CD4-positive, alpha-beta T cell (primary cell): ENCODE data around the gene CDK16. TPM values are rescaled to one million over a fixed set of nuclear protein-coding genes. Genes with fewer than 3 reads are reported as not detected.

ENCODE experiments used
- ATAC-seq: fragments of 200-7000 bp; cut with Tn5 transposase; one replicate; pipeline ENCODE4 v1.10.0; 2022; ENCODE audit warnings: mild to moderate bottlenecking; ENCODE audit not compliant: poor library complexity
- CTCF ChIA-PET: fragments of 350-600 bp; sonication (Branson Sonifier 250); formaldehyde crosslinking; loops from one replicate; lab custom pipeline; 2021; ENCODE audit warnings: antibody characterized with exemption, inconsistent platforms; lab: Charles Lee
- POLR2A ChIA-PET: fragments of 350-600 bp; sonication (Branson Sonifier 250); formaldehyde crosslinking; loops from one replicate; lab custom pipeline; 2021; ENCODE audit warnings: antibody characterized with exemption, inconsistent platforms; lab: Charles Lee
- DNase-seq, 14 experiments: peaks; one replicate each; pipeline ENCODE4 v3.0.0-alpha.2; 2013 to 2020; ENCODE audit warnings: mixed read lengths in 2 of 14
- H3K27ac ChIP-seq, 2 donors: one replicate each; pipeline versions ENCODE4 v1.5.1 to v1.7.0; 2013; ENCODE audit warnings: low read length in 2 of 2, low read depth in 1 of 2, mild to moderate bottlenecking in 1 of 2
- H3K27me3 ChIP-seq, 2 experiments: 1 replicate in 1 of 2; 2 replicates in 1 of 2; pipeline versions ENCODE4 v1.6.1 to v1.7.0; 2013; ENCODE audit warnings: low read length in 2 of 2, control low read depth in 1 of 2, mild to moderate bottlenecking in 1 of 2, moderate library complexity in 1 of 2; ENCODE audit not compliant: insufficient read depth in 2 of 2, control insufficient read depth in 1 of 2
- H3K36me3 ChIP-seq: one replicate; pipeline ENCODE4 v1.6.1; 2013; ENCODE audit warnings: low read length, control low read depth; ENCODE audit not compliant: insufficient read depth
- H3K4me1 ChIP-seq: one replicate; pipeline ENCODE4 v1.6.1; 2013; ENCODE audit warnings: low read length, control low read depth; ENCODE audit not compliant: insufficient read depth
- H3K4me3 ChIP-seq: one replicate; pipeline ENCODE4 v1.5.1; 2013; ENCODE audit warnings: mild to moderate bottlenecking, low read length, moderate library complexity
- H3K9me3 ChIP-seq, 2 experiments: 1 replicate in 1 of 2; 2 replicates in 1 of 2; pipeline versions ENCODE4 v1.6.1 to v1.7.0; 2013; ENCODE audit warnings: low read length in 2 of 2, mild to moderate bottlenecking in 2 of 2, control low read depth in 1 of 2, moderate library complexity in 1 of 2; ENCODE audit not compliant: control insufficient read depth in 1 of 2, insufficient read depth in 1 of 2
- H3K27ac Mint-ChIP-seq: one replicate; pipeline ENCODE4 v1.8.0; 2020; ENCODE audit warnings: mixed read lengths
- H3K27me3 Mint-ChIP-seq: one replicate; pipeline ENCODE4 v1.8.0; 2021; ENCODE audit warnings: mixed read lengths
- H3K36me3 Mint-ChIP-seq: one replicate; pipeline ENCODE4 v1.8.0; 2021; ENCODE audit warnings: low read depth, mixed read lengths
- H3K4me1 Mint-ChIP-seq: one replicate; pipeline ENCODE4 v1.8.0; 2021; ENCODE audit warnings: low read depth, mixed read lengths
- H3K4me3 Mint-ChIP-seq: one replicate; pipeline ENCODE4 v1.8.0; 2020; ENCODE audit warnings: mild to moderate bottlenecking, mixed read lengths
- H3K9me3 Mint-ChIP-seq: one replicate; pipeline ENCODE4 v1.8.0; 2020; ENCODE audit warnings: mixed read lengths
- intact Hi-C, 2 experiments: fragments of 100-400 bp; cut with DNase I in 1 of 2; cut with micrococcal nuclease in 1 of 2; formaldehyde crosslinking; loops; one replicate each; pipeline versions ENCODE4 v1.15.1 to v1.9.0; 2023 to 2025; cut with DNase I, micrococcal nuclease
- total RNA-seq, 174 experiments: library from RNA in 2 of 174; stranded (reverse) in 2 of 174; gene quantifications; one replicate each; pipeline ENCODE4 v1.2.3 and lab custom pipeline; 2021 to 2026
- TF ChIP-seq, protein P1 (sequence below): fragments of 200-600 bp; IDR thresholded peaks from one replicate; pipeline ENCODE4 v1.8.0; 2022; ENCODE audit warnings: antibody characterized with exemption, mild to moderate bottlenecking

CDK16 gene
- total RNA-seq, 2 experiments from 2014 or later = 182 to 190 TPM

DNA sequence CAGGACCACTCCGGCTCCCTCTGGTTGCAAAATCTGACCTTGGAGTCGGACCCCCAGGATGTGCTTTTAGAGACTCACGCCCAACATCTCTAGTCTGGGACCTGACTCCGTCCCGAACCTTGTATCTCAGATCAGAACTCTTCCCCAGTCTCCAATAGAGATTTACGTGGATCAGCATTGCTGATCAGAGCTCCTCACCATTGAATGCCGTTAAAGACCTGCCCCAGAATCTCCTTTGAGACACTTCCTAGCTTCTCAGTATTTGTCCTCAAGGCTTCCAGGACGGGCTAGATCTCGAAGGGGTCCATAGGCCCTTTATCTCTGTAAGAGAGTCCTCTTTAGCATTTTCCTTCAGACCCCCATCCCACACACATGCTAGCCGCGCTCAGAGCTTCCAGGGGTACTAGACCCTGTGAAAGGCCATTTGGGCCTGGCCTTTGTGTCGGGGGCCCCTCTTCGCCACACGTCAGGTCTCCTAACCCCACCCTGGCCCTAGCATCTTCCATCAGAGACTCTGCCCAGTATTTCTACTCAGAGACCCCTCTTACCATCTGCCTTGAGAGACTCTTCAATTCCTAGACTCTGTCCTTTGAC is 24.2 kb upstream of the CDK16 start:
- Histone ChIP-seq H3K4me3 (peak overlapping the region; percentile 78), H3K9me3 (no peaks in the 10 kb centered on the region), H3K27ac (peak overlapping the region; percentile 83 to 88), H3K4me1 (peaks cover 70% of the 10 kb centered on the region), H3K27me3 (no peaks in the 10 kb centered on the region), H3K36me3 (peaks cover 21% of the 10 kb centered on the region)
- Mint-ChIP-seq H3K27ac (peak overlapping the region; percentile 92), H3K9me3 (no peaks in the 10 kb centered on the region), H3K4me1 (peaks cover 71% of the 10 kb centered on the region), H3K27me3 (no peaks in the 10 kb centered on the region), H3K36me3 (peaks cover 48% of the 10 kb centered on the region), H3K4me3 (peak overlapping the region; percentile 99)
- ATAC-seq (no peak), DNase-seq (peak in 1 of 14 experiments; percentile 7)
- ChIA-PET CTCF (interaction anchor here (0.6 to 2.5 kb wide), 3 partner anchors 190 to 1921 kb away, joined by 3 to 12 read pairs (median 9); no protein-coding TSS in a partner anchor), POLR2A (interaction anchor here (0.8 to 1.8 kb wide), 7 partner anchors 24 to 362 kb away, joined by 3 to 14 read pairs (median 4); partner anchors contain the start of genes CDK16, NDUFB11, RBM10 and USP11)
- TF ChIP-seq, protein P1, sequence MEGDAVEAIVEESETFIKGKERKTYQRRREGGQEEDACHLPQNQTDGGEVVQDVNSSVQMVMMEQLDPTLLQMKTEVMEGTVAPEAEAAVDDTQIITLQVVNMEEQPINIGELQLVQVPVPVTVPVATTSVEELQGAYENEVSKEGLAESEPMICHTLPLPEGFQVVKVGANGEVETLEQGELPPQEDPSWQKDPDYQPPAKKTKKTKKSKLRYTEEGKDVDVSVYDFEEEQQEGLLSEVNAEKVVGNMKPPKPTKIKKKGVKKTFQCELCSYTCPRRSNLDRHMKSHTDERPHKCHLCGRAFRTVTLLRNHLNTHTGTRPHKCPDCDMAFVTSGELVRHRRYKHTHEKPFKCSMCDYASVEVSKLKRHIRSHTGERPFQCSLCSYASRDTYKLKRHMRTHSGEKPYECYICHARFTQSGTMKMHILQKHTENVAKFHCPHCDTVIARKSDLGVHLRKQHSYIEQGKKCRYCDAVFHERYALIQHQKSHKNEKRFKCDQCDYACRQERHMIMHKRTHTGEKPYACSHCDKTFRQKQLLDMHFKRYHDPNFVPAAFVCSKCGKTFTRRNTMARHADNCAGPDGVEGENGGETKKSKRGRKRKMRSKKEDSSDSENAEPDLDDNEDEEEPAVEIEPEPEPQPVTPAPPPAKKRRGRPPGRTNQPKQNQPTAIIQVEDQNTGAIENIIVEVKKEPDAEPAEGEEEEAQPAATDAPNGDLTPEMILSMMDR = no peak
- intact Hi-C loops = loop anchor here (1.0 to 10.0 kb wide), 5 partner anchors 39 to 831 kb away; partner anchors contain the start of genes USP11 (in 1 of the 2) and ZNF41 (in 1 of the 2)

DNA sequence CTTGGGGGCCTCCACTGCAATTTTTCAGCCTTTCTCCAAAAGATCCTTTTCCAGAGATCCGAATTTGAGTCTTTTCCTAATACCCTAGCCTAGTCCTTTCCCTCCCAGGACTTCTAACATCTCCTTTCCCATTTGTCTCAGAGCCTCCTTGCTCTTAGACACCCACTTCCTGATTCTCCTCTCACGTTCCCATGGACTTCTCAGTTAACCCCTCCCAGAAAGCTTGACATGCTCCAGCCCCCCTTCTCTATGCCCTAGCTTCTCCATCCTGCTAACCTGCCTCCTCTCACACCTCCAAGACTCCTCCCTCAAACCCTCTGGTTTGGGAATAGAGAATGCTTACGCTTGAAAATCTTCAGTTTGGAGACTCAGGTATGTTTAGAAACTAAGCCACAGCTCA is 22.4 kb upstream of the CDK16 start:
- no peak overlapping the region for H3K27ac ChIP-seq
- peaks cover 37% of the 10 kb centered on the region for H3K36me3 ChIP-seq
- Mint-ChIP-seq H3K9me3 (no peaks in the 10 kb centered on the region), H3K27ac (peak overlapping the region; percentile 92), H3K36me3 (peaks cover 63% of the 10 kb centered on the region), H3K27me3 (no peaks in the 10 kb centered on the region), H3K4me3 (peak overlapping the region; percentile 99), H3K4me1 (peaks cover 63% of the 10 kb centered on the region)
- no peak overlapping the region for H3K4me3 ChIP-seq
- intact Hi-C loops = loop anchor here in 1 of 2 experiments (2.0 to 10.0 kb wide), 4 partner anchors 21 to 829 kb away; partner anchors contain the start of gene ZNF41
- TF ChIP-seq, protein P1 = no peak
- no peaks in the 10 kb centered on the region for H3K27me3 ChIP-seq
- ChIA-PET POLR2A (interaction anchor here (1.0 kb wide), 1 partner anchor 22 kb away, joined by 3 read pairs; no protein-coding TSS in a partner anchor), CTCF (no interaction called here)
- DNase-seq (no peak), ATAC-seq (no peak)
- peaks cover 63% of the 10 kb centered on the region for H3K4me1 ChIP-seq
- no peaks in the 10 kb centered on the region for H3K9me3 ChIP-seq

DNA sequence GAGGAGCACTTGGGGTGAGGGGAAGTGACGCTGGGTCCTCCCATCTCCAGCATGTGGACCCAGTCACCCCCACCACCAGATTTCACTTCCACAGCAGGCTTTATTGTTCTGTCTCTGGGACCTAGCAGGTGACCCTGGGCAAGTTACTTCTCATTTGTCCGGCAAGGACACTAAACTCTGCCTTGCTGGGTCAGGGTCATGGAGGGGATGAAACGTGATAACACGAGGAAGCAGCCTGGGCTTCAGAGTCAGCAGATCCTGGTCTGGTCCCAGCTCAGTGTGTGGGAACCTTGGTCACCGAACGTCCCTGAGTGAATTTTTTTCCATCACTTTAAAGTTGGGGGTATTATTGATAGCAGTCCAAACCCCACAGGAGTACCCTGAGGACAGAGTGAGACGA is 21.0 kb upstream of the CDK16 start:
- no peak overlapping the region for H3K27ac ChIP-seq
- Mint-ChIP-seq H3K4me1 (peaks cover 51% of the 10 kb centered on the region), H3K4me3 (peak overlapping the region; percentile 56), H3K9me3 (no peaks in the 10 kb centered on the region), H3K36me3 (peaks cover 76% of the 10 kb centered on the region), H3K27ac (peak overlapping the region; percentile 92), H3K27me3 (no peaks in the 10 kb centered on the region)
- H3K9me3 ChIP-seq = no peaks in the 10 kb centered on the region
- TF ChIP-seq, protein P1 = no peak
- ChIA-PET CTCF (no interaction called here), POLR2A (no interaction called here)
- H3K27me3 ChIP-seq = no peaks in the 10 kb centered on the region
- H3K4me3 ChIP-seq = no peak overlapping the region
- ATAC-seq = no peak
- H3K36me3 ChIP-seq = peaks cover 51% of the 10 kb centered on the region
- no peak for DNase-seq
- H3K4me1 ChIP-seq = peaks cover 51% of the 10 kb centered on the region
- intact Hi-C loops = loop anchor here in 1 of 2 experiments (2.0 to 10.0 kb wide), 4 partner anchors 19 to 827 kb away; partner anchors contain the start of gene ZNF41
